OCI-M2 (cell line): Measurements from ENCODE around the gene NDUFB2.
"Not testable (repeated sequence)": the region's sequence is repeated elsewhere in the genome, so short reads cannot be mapped to it uniquely, and the experiment has no call there.

Experiments
- DNase-seq: peaks from one replicate; lab custom pipeline; 2025; ENCODE audit not compliant: unreplicated experiment; lab: John Stamatoyannopoulos, UW

Gene NDUFB2

GRCh38 chr7:140689199-140690152, 7.0 kb upstream of the NDUFB2 start:
- no peak for DNase-seq

GRCh38 chr7:140691376-140692045, 5.0 kb upstream of the NDUFB2 start:
- DNase-seq, result no peak

- not testable (repeated sequence) for DNase-seq
These were observed 2.7 kb upstream of the NDUFB2 start for GRCh38 chr7:140693849-140694248.

GRCh38 chr7:140694592-140694991, 1.9 kb upstream of the NDUFB2 start:
- DNase-seq, result no peak

GRCh38 chr7:140695381-140695780, 1.1 kb upstream of the NDUFB2 start:
- no peak for DNase-seq

- no peak for DNase-seq
These were observed 356 bp upstream of the NDUFB2 start for GRCh38 chr7:140696024-140696679.

- no peak for DNase-seq
These were observed 1.1 kb downstream of the NDUFB2 start for GRCh38 chr7:140697447-140698143.

- DNase-seq, result no peak
These were observed 2.0 kb downstream of the NDUFB2 start for GRCh38 chr7:140698477-140698876.

GRCh38 chr7:140702774-140703173, 6.3 kb downstream of the NDUFB2 start:
- no peak for DNase-seq

- DNase-seq, result no peak
These were observed 7.7 kb downstream of the NDUFB2 start for GRCh38 chr7:140704205-140704604.

- no peak for DNase-seq
These were observed 10.6 kb downstream of the NDUFB2 start for GRCh38 chr7:140707132-140707531.

GRCh38 chr7:140708764-140709163, 12.3 kb downstream of the NDUFB2 start:
- DNase-seq, result not testable (repeated sequence)

GRCh38 chr7:140712392-140712791, 15.9 kb downstream of the NDUFB2 start:
- not testable (repeated sequence) for DNase-seq

- DNase-seq, result no peak
These were observed 18.0 kb downstream of the NDUFB2 start for GRCh38 chr7:140714331-140715040.

GRCh38 chr7:140719721-140720120, 23.2 kb downstream of the NDUFB2 start:
- DNase-seq, result no peak

GRCh38 chr7:140722254-140722653, 25.7 kb downstream of the NDUFB2 start:
- DNase-seq, result no peak

GRCh38 chr7:140723006-140723405, 26.5 kb downstream of the NDUFB2 start:
- DNase-seq, result no peak

GRCh38 chr7:140723574-140723973, 27.1 kb downstream of the NDUFB2 start:
- no peak for DNase-seq

- DNase-seq, result no peak
These were observed 28.2 kb downstream of the NDUFB2 start for GRCh38 chr7:140724706-140725105.

GRCh38 chr7:140726281-140726680, 29.8 kb downstream of the NDUFB2 start:
- no peak for DNase-seq
